Measurements from ENCODE around the gene SECTM1.

The SECTM1 gene

GRCh38 chr17:82275326-82275725 lies 58.2 kb downstream of the SECTM1 start:
- no peak overlapping the region for H3K4me3 ChIP-seq (IDR thresholded peaks at IDR 0.05; ENCODE audit: insufficient read depth, low read depth, low read length)
- no peak overlapping the region for H3K9ac ChIP-seq
- H3K27ac ChIP-seq = no peak overlapping the region
- H3K4me2 ChIP-seq = no peak overlapping the region; the same call in 1 of the 2 replicates
- H3K27me3 ChIP-seq (ENCODE audit: insufficient read depth, low read depth) = no peaks in the 10 kb centered on the region
- H3K4me1 ChIP-seq (ENCODE audit: low read depth, poor library complexity, severe bottlenecking) = peaks cover 74% of the 10 kb centered on the region
- H2AFZ ChIP-seq (ENCODE audit: low read depth) = no peak overlapping the region
- H4K20me1 ChIP-seq (ENCODE audit: insufficient read depth) = peaks cover 22% of the 10 kb centered on the region
- no peak for TF ChIP-seq CTCF (conservative IDR thresholded peaks at IDR 0.05; ENCODE audit: low read depth, low read length)
- peaks cover 23% of the 10 kb centered on the region for H3K79me2 ChIP-seq (ENCODE audit: insufficient read depth, low read depth)
- H3K36me3 ChIP-seq (ENCODE audit: insufficient read depth) = no peaks in the 10 kb centered on the region; the same call in 1 of the 2 replicates

DNA sequence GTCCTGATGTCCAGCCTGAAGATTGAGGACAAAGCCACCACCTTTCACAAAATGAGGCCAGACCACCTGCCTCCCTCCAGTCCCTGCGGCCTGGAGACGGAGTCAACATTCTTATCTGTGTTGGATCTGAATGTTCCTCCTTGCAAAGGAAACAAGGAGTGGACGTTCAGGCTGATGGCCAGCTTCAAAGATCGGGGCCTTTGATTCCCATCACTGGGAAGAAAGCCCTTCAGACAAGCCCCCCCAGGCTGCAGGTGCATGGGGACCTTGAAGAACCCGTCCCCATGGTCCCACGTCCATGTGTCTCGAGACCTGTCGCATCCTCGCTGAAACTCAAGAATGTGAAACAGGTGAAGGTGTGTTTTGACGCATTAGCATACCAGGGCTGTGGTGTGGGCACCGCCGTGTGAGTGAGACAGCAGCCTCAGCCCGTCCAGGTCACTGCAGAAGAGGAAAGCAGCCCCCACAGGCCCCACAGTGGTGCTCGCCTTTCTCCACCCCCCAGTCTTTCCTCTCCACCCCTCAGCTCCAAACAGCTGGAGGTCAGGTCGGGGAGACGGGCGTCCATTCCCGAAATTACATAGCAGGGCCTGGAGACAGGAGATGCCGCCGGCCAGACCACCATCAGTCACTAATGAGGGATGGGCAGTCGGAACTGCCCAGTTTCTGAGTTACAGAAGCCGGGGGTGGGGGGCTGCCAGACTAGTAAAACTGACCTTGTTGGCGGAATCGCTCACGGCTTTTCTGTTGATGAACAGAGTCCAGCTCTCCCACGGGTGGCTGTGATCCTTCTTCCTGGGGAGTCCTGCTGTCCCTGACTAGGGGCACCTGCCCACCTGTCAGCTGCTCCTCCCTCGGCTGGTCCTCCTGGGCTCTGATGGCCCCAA lies 59.2 kb downstream of the SECTM1 start:
- H3K79me2 ChIP-seq (ENCODE audit: insufficient read depth, low read depth) = peaks cover 33% of the 10 kb centered on the region
- TF ChIP-seq CTCF (conservative IDR thresholded peaks at IDR 0.05; ENCODE audit: low read depth, low read length) = no peak
- H3K4me2 ChIP-seq = peak overlapping the region; percentile 88
- no peaks in the 10 kb centered on the region for H3K27me3 ChIP-seq (ENCODE audit: insufficient read depth, low read depth)
- H3K27ac ChIP-seq = no peak overlapping the region
- peaks cover 82% of the 10 kb centered on the region for H3K4me1 ChIP-seq (ENCODE audit: low read depth, poor library complexity, severe bottlenecking)
- no peak overlapping the region for H3K4me3 ChIP-seq (IDR thresholded peaks at IDR 0.05; ENCODE audit: insufficient read depth, low read depth, low read length)
- H4K20me1 ChIP-seq (ENCODE audit: insufficient read depth) = peaks cover 29% of the 10 kb centered on the region
- peak overlapping the region; percentile 83; the same call in 1 of the 2 replicates for H2AFZ ChIP-seq (ENCODE audit: low read depth)
- H3K9ac ChIP-seq = peak overlapping the region; percentile 98; the same call in 1 of the 2 replicates
- H3K36me3 ChIP-seq (ENCODE audit: insufficient read depth) = no peaks in the 10 kb centered on the region; the same call in 1 of the 2 replicates

DNA sequence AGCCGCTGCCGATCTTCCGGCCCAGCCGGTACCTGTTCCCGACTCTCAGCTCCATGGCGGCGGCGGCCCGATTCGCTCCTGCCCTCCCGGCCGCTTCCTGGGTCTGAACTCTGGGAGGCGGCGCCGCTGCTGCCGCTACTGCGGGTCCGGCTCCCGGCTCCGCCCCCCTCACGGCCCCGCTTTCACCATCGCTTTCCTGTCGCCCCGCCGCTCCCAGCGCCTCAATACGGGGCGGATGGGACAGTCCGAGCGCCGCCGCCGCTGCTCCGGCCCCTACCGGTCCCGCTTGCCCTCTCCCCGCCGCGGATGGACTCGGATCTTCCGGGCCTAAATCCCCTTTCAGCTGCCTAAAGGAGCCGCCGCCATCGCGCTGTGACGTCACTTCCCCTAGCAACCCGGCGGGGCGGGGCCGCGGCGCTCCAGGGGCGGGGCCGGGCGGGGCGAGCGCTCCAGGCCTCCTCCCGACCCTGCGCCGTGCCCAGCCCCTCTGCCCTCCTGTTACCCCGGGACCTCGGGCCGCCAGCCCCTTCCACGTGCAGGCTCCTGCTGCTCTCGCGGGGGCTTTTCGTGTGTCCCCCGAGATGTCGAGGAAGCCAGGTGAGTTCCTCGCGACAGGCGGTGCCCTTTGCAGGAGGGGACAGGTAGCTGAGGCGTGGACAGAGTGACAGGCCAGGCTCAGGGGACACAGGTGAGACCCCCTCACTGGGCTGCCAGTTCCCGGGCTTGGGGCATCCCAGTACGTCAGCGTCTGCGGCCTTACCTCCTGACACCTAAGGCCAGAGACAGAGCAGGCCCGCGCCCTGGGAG lies 60.0 kb downstream of the SECTM1 start, which contains the start of gene CSNK1D:
TSS of gene CSNK1D (minus strand) at position 374 of the 807 bp plus-strand sequence. CDS start at position 55, 319 bp downstream.
- H3K79me2 ChIP-seq (ENCODE audit: insufficient read depth, low read depth) = peaks cover 41% of the 10 kb centered on the region
- H3K4me1 ChIP-seq (ENCODE audit: low read depth, poor library complexity, severe bottlenecking) = peaks cover 82% of the 10 kb centered on the region
- peak within 1 kb of the TSS; percentile 83 for H2AFZ ChIP-seq (ENCODE audit: low read depth)

More for the DNA sequence above, 60.0 kb downstream of the SECTM1 start, which contains the start of gene CSNK1D:
- H3K4me2 ChIP-seq = peak within 1 kb of the TSS; percentile 88
- peak within 1 kb of the TSS; percentile 98 for H3K9ac ChIP-seq
- peaks cover 5% of the 10 kb centered on the region; the same call in 1 of the 2 replicates for H3K36me3 ChIP-seq (ENCODE audit: insufficient read depth)
- H4K20me1 ChIP-seq (ENCODE audit: insufficient read depth) = peaks cover 36% of the 10 kb centered on the region
- no peaks in the 10 kb centered on the region for H3K27me3 ChIP-seq (ENCODE audit: insufficient read depth, low read depth)
- no peak within 1 kb of the TSS for H3K4me3 ChIP-seq (IDR thresholded peaks at IDR 0.05; ENCODE audit: insufficient read depth, low read depth, low read length)
- TF ChIP-seq CTCF (conservative IDR thresholded peaks at IDR 0.05; ENCODE audit: low read depth, low read length) = no peak
- H3K27ac ChIP-seq = peak within 1 kb of the TSS; percentile 98

All from KMS-11 (cell line).